Erythroblast (primary cell): ENCODE results near the gene PTTG1IP2.

Experiments used
- GATA1 ChIP-seq: IDR thresholded peaks from 2 replicates; pipeline ENCODE4 v1.6.1; 2011; ENCODE audit warnings: low read depth, mild to moderate bottlenecking, control low read depth, low read length, moderate library complexity
- POLR2A ChIP-seq: IDR thresholded peaks from 2 replicates; pipeline ENCODE4 v1.6.1; 2011; ENCODE audit warnings: mild to moderate bottlenecking, low read length

DNA sequence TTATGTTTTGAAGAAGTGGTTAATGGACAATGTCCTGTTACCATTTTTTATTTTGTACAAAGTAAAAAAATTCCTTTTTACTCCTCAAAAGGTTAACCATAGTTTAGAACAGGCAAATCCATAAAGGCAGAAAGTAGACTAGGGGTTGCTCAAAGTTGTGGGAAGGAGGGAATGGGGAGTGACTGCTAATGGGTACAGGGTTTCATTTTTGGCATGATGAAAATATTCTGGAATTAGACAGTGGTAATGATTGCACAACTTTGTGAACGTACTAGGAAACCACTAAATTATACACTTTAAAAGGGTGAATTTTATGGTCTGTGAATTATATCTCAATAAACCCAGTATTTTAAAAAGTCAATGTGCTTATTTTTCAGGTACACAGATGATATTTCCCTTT is 91.3 kb downstream of the PTTG1IP2 start:
- TF ChIP-seq POLR2A (no peak), GATA1 (no peak)
